GM18520 (cell line): ENCODE data around the gene CLHC1.
A peak's percentile ranks its signal among the peaks of the same experiment; 100 is the strongest.
"Not testable (repeated sequence)": the region's sequence is repeated elsewhere in the genome, so short reads cannot be mapped to it uniquely, and the experiment has no call there.

Experiments
- ATAC-seq: cut with Tn5 transposase; IDR thresholded peaks from one replicate; pipeline ENCODE4 v1.9.1; 2021; ENCODE audit not compliant: unreplicated experiment

The CLHC1 gene

GRCh38 chr2:55154525-55155030 lies 77.5 kb downstream of the CLHC1 start:
- ATAC-seq = no peak

GRCh38 chr2:55153584-55154299 lies 78.4 kb downstream of the CLHC1 start:
- peak; percentile 50 for ATAC-seq

DNA sequence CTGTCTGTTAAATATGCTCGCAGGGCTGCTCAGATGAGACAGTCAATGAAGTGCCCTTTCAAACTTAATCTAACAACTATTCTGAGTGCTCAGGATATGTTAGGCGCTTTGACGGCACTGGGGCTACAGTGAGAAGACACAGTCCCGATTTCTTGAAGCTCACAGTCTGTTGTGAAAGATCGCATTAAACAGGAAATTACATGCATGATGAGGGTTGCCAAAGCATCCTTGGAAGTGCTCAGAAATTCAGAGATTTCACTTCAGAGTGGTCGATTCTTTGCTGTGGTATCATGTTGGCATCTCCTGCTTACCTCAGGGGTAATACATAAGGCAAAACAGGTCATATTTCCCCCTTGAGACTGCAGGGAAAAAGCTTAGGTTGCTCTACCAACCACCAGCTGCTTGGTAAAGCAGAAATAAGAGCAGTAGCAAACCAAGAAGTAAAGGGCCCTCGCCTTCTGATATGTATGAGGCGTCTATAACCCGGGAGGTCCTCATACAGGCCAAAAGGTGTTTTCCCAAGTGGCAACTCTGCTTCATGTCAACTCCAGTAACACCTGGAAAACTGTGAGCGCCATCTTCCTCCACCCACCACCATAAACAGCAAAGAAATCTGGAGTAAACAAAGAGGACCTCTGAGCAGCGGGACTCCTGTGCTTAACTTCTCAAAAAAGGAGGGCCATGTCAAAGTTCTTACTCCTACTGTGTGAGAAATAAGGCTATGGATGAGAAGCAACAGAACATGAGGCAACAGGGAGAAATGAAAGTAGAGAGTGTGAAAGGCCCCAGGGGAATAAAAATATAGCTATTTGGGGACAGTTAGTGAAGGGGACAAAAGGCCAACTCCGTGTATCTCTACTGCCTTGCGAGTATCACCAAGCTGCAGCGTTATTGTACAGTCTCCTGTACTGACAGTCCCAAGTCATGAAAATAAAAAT lies 79.3 kb downstream of the CLHC1 start:
- no peak for ATAC-seq

GRCh38 chr2:55151733-55152433 lies 80.2 kb downstream of the CLHC1 start:
- no peak for ATAC-seq

- no peak for ATAC-seq
Observed at GRCh38 chr2:55150834-55151233, 81.3 kb downstream of the CLHC1 start.

DNA sequence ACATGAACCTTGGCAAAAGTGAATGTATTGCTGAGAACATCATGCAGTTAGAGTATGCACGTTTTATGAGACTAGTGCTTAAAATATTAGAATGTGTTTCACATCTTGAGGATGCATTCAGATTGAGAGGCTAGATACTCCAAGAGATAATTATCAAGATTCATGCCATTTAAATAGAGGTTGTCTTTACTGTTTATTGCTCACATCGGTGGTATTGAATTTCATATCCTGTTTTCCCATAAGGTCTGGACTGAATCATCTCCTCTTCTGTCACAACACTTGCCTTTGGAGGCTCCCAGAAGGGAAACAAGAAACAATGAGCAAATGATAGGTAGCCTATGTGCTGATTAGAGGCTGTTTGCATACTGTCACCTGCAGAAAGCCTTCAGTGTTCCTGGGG lies 83.8 kb downstream of the CLHC1 start:
- ATAC-seq = no peak

GRCh38 chr2:55147531-55147930 lies 84.6 kb downstream of the CLHC1 start:
- no peak for ATAC-seq

DNA sequence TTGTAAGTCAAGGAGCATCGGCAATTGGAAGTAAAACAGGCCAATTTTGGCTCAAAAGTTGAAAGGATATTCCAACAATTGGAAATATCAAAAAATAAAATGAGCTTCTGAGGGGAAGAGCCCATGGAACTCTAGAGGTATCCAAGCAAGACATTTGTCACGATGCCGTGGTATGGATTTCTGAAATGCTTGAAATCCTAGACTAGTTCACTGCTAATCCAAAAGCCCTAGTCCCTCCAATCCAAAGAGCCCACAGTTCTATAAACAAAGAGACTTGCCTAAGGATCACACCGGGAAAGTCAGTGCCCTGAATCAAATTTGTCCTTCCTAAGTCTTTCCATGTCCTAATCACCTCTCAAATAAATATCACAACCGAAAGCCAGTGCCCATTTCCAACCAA lies 85.1 kb downstream of the CLHC1 start:
- no peak for ATAC-seq

DNA sequence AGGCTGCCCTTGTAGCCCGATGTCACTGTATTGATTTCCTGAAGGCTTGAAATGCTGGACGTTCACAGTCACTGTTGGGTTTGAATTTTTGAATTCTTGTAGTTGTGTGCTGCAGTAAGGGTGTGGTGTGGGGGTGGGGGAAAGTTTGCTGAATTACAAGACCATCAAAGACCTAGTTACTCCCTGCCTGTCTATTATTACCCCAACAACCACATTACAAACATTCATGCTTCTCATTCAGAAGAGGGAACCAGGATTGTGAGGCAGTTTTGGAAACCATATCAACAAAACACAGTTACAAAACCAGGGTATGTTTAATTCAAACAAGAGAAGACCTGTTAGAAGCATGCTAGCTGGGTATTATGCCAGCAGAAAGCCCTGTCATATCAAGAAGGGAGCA lies 85.8 kb downstream of the CLHC1 start:
- no peak for ATAC-seq

DNA sequence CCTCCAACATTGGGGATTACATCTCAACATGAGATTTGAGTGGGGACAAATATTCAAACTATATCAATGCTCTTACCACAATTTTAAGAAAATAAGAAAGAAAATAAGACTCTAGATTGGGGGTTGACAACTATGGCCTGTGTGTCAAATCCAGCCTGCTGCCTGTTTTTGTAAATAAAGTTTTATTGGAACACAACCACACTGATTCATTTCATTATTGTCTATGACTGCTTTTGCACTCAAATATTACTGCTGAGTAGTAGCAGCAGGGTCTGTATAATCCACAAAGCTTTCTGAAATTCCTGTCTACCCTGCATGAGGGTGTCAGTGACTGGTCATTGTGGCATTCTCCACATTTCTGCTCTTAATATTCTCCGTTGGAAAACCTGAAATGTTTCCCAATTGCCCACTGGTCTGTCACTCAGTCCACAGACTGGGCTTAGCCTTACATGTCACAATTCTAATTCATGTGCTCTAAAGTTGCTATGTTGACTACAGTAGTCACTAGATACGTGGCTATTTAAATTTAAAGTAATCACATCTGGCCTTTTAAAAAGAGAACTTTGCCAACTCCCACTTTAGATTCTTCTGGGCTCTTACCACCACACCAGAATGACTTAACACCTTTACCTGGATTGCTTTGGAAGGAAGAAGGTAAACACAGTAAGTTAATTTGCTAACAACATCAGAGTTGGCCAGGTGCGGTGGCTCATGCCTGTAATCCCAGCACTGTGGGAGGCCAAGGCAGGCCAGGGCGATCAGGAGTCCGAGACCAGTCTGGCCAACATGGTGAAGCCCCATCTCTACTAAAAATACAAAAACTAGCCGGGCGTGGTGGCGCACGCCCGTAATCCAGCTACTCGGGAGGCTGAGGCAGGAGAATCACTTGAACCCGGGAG lies 86.9 kb downstream of the CLHC1 start:
- ATAC-seq = no peak

- ATAC-seq = not testable (repeated sequence)
Observed at GRCh38 chr2:55143706-55144105, 88.4 kb downstream of the CLHC1 start.

- ATAC-seq = no peak
Observed at GRCh38 chr2:55142518-55142917, 89.6 kb downstream of the CLHC1 start.

GRCh38 chr2:55141572-55142413 lies 90.3 kb downstream of the CLHC1 start:
- no peak for ATAC-seq

- ATAC-seq = no peak
Observed at GRCh38 chr2:55140316-55141219, 91.5 kb downstream of the CLHC1 start.

DNA sequence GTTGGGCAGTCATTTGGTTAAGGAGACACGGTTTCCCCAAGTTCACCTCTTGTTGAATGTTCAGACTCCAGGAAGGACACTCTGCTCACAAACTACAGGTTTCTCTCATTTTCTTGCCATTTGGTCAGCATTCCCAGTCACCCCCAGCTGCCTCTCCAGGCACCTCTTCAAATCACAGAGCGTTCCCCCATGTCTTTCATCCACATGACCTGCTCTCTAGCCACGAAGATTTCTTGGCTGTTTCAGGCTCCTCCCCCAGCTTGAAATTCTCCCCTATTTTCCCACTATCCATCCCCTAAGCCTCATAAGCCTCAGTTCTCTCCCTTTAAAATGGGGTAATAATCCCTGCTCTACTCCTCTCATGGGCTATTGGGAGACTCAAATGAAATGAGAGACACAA lies 92.8 kb downstream of the CLHC1 start:
- no peak for ATAC-seq

DNA sequence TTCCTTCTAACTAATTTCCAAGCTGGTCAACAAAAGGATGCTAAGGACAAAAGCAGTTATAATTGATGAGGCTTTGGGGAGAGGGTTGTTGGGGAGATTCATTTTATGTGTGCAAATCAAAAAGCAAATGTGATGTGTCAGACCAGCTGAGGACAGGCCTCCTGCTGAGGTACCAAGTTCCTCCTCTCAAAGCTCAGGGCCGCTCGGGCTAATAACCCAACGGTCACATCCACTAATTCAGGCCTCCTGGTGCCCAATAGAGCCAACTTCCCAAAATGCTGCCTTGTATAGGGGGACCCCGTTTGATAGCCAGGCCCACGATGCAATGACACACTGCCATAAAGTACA lies 93.2 kb downstream of the CLHC1 start:
- no peak for ATAC-seq

- no peak for ATAC-seq
Observed at GRCh38 chr2:55138014-55138881, 93.8 kb downstream of the CLHC1 start.
